ENCODE data around the gene SRSF4. TPM values are rescaled to one million over a fixed set of nuclear protein-coding genes. Genes with fewer than 3 reads are reported as not detected.

Gene SRSF4
- total RNA-seq, 1 experiment from 2014 or later = 62.0 TPM

GRCh38 chr1:29210278-29211085 lies 28.8 kb upstream of the SRSF4 start:
- Histone ChIP-seq H4K20me1 (ENCODE audit: low read length) (no peaks in the 10 kb centered on the region), H3K79me2 (ENCODE audit: low read length) (no peaks in the 10 kb centered on the region), H3F3A (ENCODE audit: low read length, unreplicated experiment) (no peaks in the 10 kb centered on the region), H3K9me3 (ENCODE audit: low read length) (no peaks in the 10 kb centered on the region), H3K4me3 (ENCODE audit: low read length) (no peak overlapping the region), H3K9me2 (replicated peaks; ENCODE audit: low read length) (no peaks in the 10 kb centered on the region), H3K9ac (ENCODE audit: low read length) (no peak overlapping the region), H3K27ac (ENCODE audit: low read length) (no peak overlapping the region), H3K36me3 (ENCODE audit: low read depth, low read length) (peaks cover 24% of the 10 kb centered on the region), H3K4me1 (ENCODE audit: insufficient read depth, low read length) (no peaks in the 10 kb centered on the region), H2AFZ (ENCODE audit: low read length) (no peak overlapping the region), H3K27me3 (ENCODE audit: low read length) (no peaks in the 10 kb centered on the region), H3K4me2 (ENCODE audit: low read length) (no peak overlapping the region)
- intact Hi-C loops (cut with micrococcal nuclease) = no loop called here
- DNase-seq (no peak), ATAC-seq (peak; percentile 70; the same call in 1 of the 2 replicates)
- ChIA-PET POLR2A (ENCODE audit: unreplicated experiment) (no interaction called here), CTCF (no interaction called here)
- TF ChIP-seq EZH2 (IDR thresholded peaks at IDR 0.05; ENCODE audit: low read length, unreplicated experiment) (no peak), CTCF (conservative IDR thresholded peaks at IDR 0.05; ENCODE audit: low read depth, low read length) (no peak), EZH2phosphoT487 (IDR thresholded peaks at IDR 0.05; ENCODE audit: borderline replicate concordance, low read length) (no peak)
- no TSS peak for BruUV-seq (replicated peaks)

DNA sequence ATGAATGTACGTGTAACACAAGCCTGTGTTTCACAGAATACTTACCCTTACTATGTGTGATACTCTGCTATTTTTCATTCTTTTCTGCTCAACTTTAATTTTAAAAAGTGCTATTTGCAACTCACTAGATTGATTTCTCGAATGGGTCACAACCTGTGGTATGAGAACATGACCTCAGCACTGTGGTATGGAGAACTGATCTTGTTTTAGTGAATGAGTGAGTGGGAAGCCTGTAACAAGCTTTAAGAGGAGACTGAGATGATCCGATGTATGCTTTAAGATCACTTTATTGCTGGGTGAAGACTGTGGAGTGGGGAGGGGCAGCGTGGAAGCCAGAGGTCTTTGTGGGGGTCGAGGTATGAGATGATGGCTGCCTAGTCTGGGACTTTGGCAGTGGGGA lies 27.5 kb upstream of the SRSF4 start:
- Histone ChIP-seq H3K27ac (ENCODE audit: low read length) (no peak overlapping the region), H3K27me3 (ENCODE audit: low read length) (no peaks in the 10 kb centered on the region), H3K4me1 (ENCODE audit: insufficient read depth, low read length) (no peaks in the 10 kb centered on the region), H3K4me2 (ENCODE audit: low read length) (no peak overlapping the region), H3K9me3 (ENCODE audit: low read length) (no peaks in the 10 kb centered on the region), H2AFZ (ENCODE audit: low read length) (no peak overlapping the region), H3F3A (ENCODE audit: low read length, unreplicated experiment) (no peaks in the 10 kb centered on the region), H3K36me3 (ENCODE audit: low read depth, low read length) (peaks cover 16% of the 10 kb centered on the region; the same call in 1 of the 2 replicates), H3K9ac (ENCODE audit: low read length) (no peak overlapping the region), H3K9me2 (replicated peaks; ENCODE audit: low read length) (no peaks in the 10 kb centered on the region), H3K4me3 (ENCODE audit: low read length) (no peak overlapping the region), H3K79me2 (ENCODE audit: low read length) (no peaks in the 10 kb centered on the region), H4K20me1 (ENCODE audit: low read length) (no peaks in the 10 kb centered on the region)
- ATAC-seq = no peak
- TF ChIP-seq EZH2 (IDR thresholded peaks at IDR 0.05; ENCODE audit: low read length, unreplicated experiment) (no peak), EZH2phosphoT487 (IDR thresholded peaks at IDR 0.05; ENCODE audit: borderline replicate concordance, low read length) (no peak), CTCF (conservative IDR thresholded peaks at IDR 0.05; ENCODE audit: low read depth, low read length) (no peak)
- intact Hi-C loops (cut with micrococcal nuclease) = no loop called here
- BruUV-seq (replicated peaks) = no TSS peak
- DNase-seq = no peak
- POLR2A ChIA-PET (ENCODE audit: unreplicated experiment) = interaction anchor here (0.5 kb wide), 1 partner anchor 27 kb away, joined by 3 read pairs; the partner anchor contains the start of gene SRSF4
- CTCF ChIA-PET = no interaction called here

- H3K4me2 ChIP-seq (ENCODE audit: low read length) = no peak overlapping the region
- H3F3A ChIP-seq (ENCODE audit: low read length, unreplicated experiment) = no peaks in the 10 kb centered on the region
- no peak for DNase-seq
- H3K9ac ChIP-seq (ENCODE audit: low read length) = no peak overlapping the region
- TF ChIP-seq EZH2 (IDR thresholded peaks at IDR 0.05; ENCODE audit: low read length, unreplicated experiment) = no peak
- TF ChIP-seq EZH2phosphoT487 (IDR thresholded peaks at IDR 0.05; ENCODE audit: borderline replicate concordance, low read length) = no peak
- TF ChIP-seq CTCF (conservative IDR thresholded peaks at IDR 0.05; ENCODE audit: low read depth, low read length) = no peak
- H4K20me1 ChIP-seq (ENCODE audit: low read length) = no peaks in the 10 kb centered on the region
- no TSS peak for BruUV-seq (replicated peaks)
- no peaks in the 10 kb centered on the region for H3K79me2 ChIP-seq (ENCODE audit: low read length)
- ChIA-PET POLR2A (ENCODE audit: unreplicated experiment) (no interaction called here), CTCF (no interaction called here)
- no peak overlapping the region for H3K27ac ChIP-seq (ENCODE audit: low read length)
- no peaks in the 10 kb centered on the region for H3K27me3 ChIP-seq (ENCODE audit: low read length)
- H3K36me3 ChIP-seq (ENCODE audit: low read depth, low read length) = peaks cover 12% of the 10 kb centered on the region; the same call in 1 of the 2 replicates
- no peak overlapping the region for H3K4me3 ChIP-seq (ENCODE audit: low read length)
- no peak for ATAC-seq
- no peak overlapping the region for H2AFZ ChIP-seq (ENCODE audit: low read length)
- 0 out of 2 replicates have a peak, but pooled peaks cover 3% of the 10 kb centered on the region for H3K4me1 ChIP-seq (ENCODE audit: insufficient read depth, low read length)
- intact Hi-C loops (cut with micrococcal nuclease) = no loop called here
- H3K9me2 ChIP-seq (replicated peaks; ENCODE audit: low read length) = no peaks in the 10 kb centered on the region
- no peaks in the 10 kb centered on the region for H3K9me3 ChIP-seq (ENCODE audit: low read length)
Observed at GRCh38 chr1:29208442-29208841, 26.7 kb upstream of the SRSF4 start.
